Spleen (tissue), 7 donors: Measurements from ENCODE around the gene PAX1.

ENCODE experiments used
- CTCF ChIP-seq, 11 experiments: fragments of 200-600 bp in 7 of 11; fragments of 450-650 bp in 4 of 11; sonication (generic) in 4 of 11; IDR thresholded peaks in 8 of 11; conservative IDR thresholded peaks in 3 of 11; 1 replicate in 7 of 11; 2 replicates in 4 of 11; pipeline versions ENCODE4 v1.4.0 to v1.8.0; 2016 to 2021; ENCODE audit warnings: antibody characterized with exemption in 11 of 11, inconsistent platforms in 4 of 11, mild to moderate bottlenecking in 1 of 11
- POLR2AphosphoS5 ChIP-seq, 3 donors: sonication (generic); formaldehyde crosslinking; IDR thresholded peaks; one replicate each; pipeline ENCODE4 v1.5.1; 2017; ENCODE audit warnings: antibody characterized with exemption in 3 of 3
- donor health status: DM: no; HTN: no; CAD: no; lungs with moderate emphysema.
- donor health status: DM: no; HTN: no; CAD: no.
- donor health status: DM: no; HTN: no; CAD: no.

DNA sequence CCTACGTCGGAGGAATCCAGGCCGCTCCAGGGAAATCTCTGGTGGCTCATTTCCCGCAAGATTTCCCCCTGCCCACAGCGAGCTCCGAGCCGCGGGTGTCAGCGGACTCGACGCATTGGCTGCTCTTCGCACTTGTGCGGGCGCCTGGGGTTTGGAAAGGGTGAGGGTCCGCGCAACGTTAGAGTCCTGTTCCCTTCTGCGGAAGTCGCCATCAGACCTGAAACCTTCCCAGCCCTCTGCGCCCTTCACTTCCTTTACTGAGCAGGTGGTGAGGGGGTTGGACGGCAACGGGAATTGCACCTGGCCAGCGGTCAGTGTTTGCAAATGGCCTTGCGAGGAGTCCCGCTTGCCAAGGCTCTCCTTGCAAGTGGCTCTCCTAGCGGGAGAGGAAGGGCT, 8.4 kb downstream of the PAX1 start:
- TF ChIP-seq POLR2AphosphoS5 (IDR thresholded peaks at IDR 0.05) (no peak), CTCF (IDR thresholded peaks at IDR 0.05 in 8 of 11, conservative IDR thresholded peaks at IDR 0.05 in 3 of 11) (no peak)
